Measurements from ENCODE around the gene CUL5.

The CUL5 gene

DNA sequence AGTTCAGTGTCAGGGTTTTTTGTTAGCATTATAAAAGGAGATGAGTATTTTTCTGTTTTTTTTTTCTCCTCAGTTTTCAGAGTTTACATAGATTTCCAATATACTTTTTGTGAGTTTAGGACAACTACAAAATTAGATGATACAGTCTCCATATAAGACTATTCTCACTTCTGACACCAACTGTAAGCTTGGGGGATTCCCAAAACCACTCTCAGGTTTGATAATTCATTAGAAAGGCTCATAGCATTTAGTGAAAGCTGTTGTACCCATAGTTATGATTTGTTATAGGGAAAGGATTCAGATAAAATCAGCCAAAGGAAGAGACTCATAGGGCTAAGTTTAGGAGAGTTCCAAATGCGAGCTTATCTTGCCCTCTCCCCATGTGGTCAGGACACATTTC is 24.1 kb downstream of the CUL5 start:
- H2BK120ac ChIP-seq (ENCODE audit: insufficient read depth, low read length, poor library complexity), result no peak overlapping the region
- no CpG with 5 or more reads among the region's 1 CpG for WGBS (ENCODE audit: extremely low coverage, insufficient coverage, insufficient read length)
- no peak overlapping the region for H4K91ac ChIP-seq (ENCODE audit: low read depth, low read length)
- H3K4me3 ChIP-seq (ENCODE audit: low read depth, low read length), result no peak overlapping the region
- peaks cover 2% of the 10 kb centered on the region for H3K79me1 ChIP-seq (ENCODE audit: low read length)
- no peak overlapping the region for H3K4ac ChIP-seq (ENCODE audit: low read depth, low read length)
- no peaks in the 10 kb centered on the region for H3K9me3 ChIP-seq (ENCODE audit: insufficient read depth, low read depth, low read length)
- H3K4me2 ChIP-seq (ENCODE audit: low read length), result no peak overlapping the region
- H3K36me3 ChIP-seq (ENCODE audit: control insufficient read depth in 1 of 2, insufficient read depth in 2 of 2, low read length in 2 of 2), result peaks cover 3 to 8% of the 10 kb centered on the region in 2 experiments
- peaks cover 2% of the 10 kb centered on the region for H3K79me2 ChIP-seq (ENCODE audit: control insufficient read depth, insufficient read depth, low read length, poor library complexity)
- no peak for DNase-seq
- no peak overlapping the region for H3K14ac ChIP-seq (ENCODE audit: low read length)
- no peak overlapping the region for H3K18ac ChIP-seq (ENCODE audit: low read length)
- H2BK5ac ChIP-seq (ENCODE audit: low read depth, low read length, poor library complexity), result no peak overlapping the region
- no peak overlapping the region for H4K8ac ChIP-seq (ENCODE audit: low read depth, low read length)
- no peak overlapping the region for H3K9ac ChIP-seq (ENCODE audit: low read length)
- no peak overlapping the region for H2AFZ ChIP-seq (ENCODE audit: insufficient read depth, low read length, poor library complexity)
- H3K27ac ChIP-seq (ENCODE audit: low read depth, low read length), result no peak overlapping the region
- H2AK5ac ChIP-seq (ENCODE audit: low read length), result no peak overlapping the region
- peaks cover 6 to 17% of the 10 kb centered on the region in 2 experiments for H3K4me1 ChIP-seq (ENCODE audit: control insufficient read depth in 1 of 2, insufficient read depth in 2 of 2, low read length in 2 of 2)
- no peak overlapping the region for H3K23ac ChIP-seq (ENCODE audit: low read length)
- no peak overlapping the region for H4K12ac ChIP-seq (ENCODE audit: low read depth, low read length)
- H2BK12ac ChIP-seq (ENCODE audit: low read length), result no peak overlapping the region
- H3K27me3 ChIP-seq (ENCODE audit: insufficient read depth, low read length), result no peaks in the 10 kb centered on the region

DNA sequence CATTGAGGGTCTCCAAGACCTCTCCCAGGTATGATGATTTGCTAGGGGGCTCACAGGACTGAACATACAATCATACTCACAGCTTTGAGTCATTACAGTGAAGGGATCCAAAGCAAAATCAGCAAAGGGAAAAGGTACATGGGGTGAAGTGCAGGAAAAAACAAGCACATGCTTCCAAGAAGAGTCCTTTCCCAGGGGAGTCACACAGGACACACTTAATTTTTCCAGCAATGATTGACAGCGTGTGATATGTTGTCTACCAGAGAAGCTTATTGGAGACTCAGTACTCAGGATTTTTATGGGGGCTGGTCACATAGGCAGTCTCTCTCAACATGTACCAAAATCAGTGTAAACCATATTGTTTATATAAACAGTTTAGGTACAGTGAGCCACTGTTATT is 25.3 kb downstream of the CUL5 start:
- no peaks in the 10 kb centered on the region for H3K27me3 ChIP-seq (ENCODE audit: insufficient read depth, low read length)
- no peak overlapping the region for H4K8ac ChIP-seq (ENCODE audit: low read depth, low read length)
- no peak for DNase-seq
- H3K4me3 ChIP-seq (ENCODE audit: low read depth, low read length), result no peak overlapping the region
- no peak overlapping the region for H2AK5ac ChIP-seq (ENCODE audit: low read length)
- H3K9ac ChIP-seq (ENCODE audit: low read length), result no peak overlapping the region
- H3K4me2 ChIP-seq (ENCODE audit: low read length), result no peak overlapping the region
- H3K4me1 ChIP-seq (ENCODE audit: control insufficient read depth in 1 of 2, insufficient read depth in 2 of 2, low read length in 2 of 2), result peaks cover 6 to 17% of the 10 kb centered on the region in 2 experiments
- H2BK12ac ChIP-seq (ENCODE audit: low read length), result no peak overlapping the region
- no peak overlapping the region for H3K23ac ChIP-seq (ENCODE audit: low read length)
- H3K79me2 ChIP-seq (ENCODE audit: control insufficient read depth, insufficient read depth, low read length, poor library complexity), result no peaks in the 10 kb centered on the region
- no peak overlapping the region for H4K91ac ChIP-seq (ENCODE audit: low read depth, low read length)
- H2AFZ ChIP-seq (ENCODE audit: insufficient read depth, low read length, poor library complexity), result no peak overlapping the region
- peaks cover 3 to 9% of the 10 kb centered on the region in 2 experiments for H3K36me3 ChIP-seq (ENCODE audit: control insufficient read depth in 1 of 2, insufficient read depth in 2 of 2, low read length in 2 of 2)
- H3K27ac ChIP-seq (ENCODE audit: low read depth, low read length), result no peak overlapping the region
- no peak overlapping the region for H3K18ac ChIP-seq (ENCODE audit: low read length)
- no peak overlapping the region for H3K14ac ChIP-seq (ENCODE audit: low read length)
- H3K79me1 ChIP-seq (ENCODE audit: low read length), result peaks cover 2% of the 10 kb centered on the region
- H3K9me3 ChIP-seq (ENCODE audit: insufficient read depth, low read depth, low read length), result no peaks in the 10 kb centered on the region
- H3K4ac ChIP-seq (ENCODE audit: low read depth, low read length), result no peak overlapping the region
- WGBS (ENCODE audit: extremely low coverage, insufficient coverage, insufficient read length), result no CpG with 5 or more reads among the region's 1 CpG
- no peak overlapping the region for H4K12ac ChIP-seq (ENCODE audit: low read depth, low read length)
- no peak overlapping the region for H2BK5ac ChIP-seq (ENCODE audit: low read depth, low read length, poor library complexity)
- no peak overlapping the region for H2BK120ac ChIP-seq (ENCODE audit: insufficient read depth, low read length, poor library complexity)

DNA sequence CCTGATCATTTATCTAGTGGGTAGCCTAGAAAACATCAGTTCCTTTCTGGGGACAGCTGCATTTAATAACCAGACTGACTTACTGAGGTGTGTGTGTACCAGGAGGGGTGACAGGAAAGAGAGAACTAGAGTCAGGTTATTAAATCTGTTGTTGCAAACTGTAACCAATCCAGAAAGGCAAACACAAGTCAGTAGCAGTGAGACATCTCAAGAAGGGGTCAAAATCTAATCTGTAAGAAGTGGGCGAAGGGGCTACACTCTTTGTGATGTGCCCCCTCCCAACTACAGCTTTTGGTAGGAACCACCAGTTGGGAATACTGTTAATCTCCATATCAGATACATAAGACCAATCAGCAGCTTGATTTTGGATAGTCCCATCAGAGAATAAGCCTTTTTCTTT is 26.3 kb downstream of the CUL5 start:
- WGBS (ENCODE audit: extremely low coverage, insufficient coverage, insufficient read length), result no CpG with 5 or more reads among the region's 1 CpG
- no peak overlapping the region for H4K8ac ChIP-seq (ENCODE audit: low read depth, low read length)
- H2BK120ac ChIP-seq (ENCODE audit: insufficient read depth, low read length, poor library complexity), result no peak overlapping the region
- DNase-seq, result no peak
- no peak overlapping the region for H3K4me3 ChIP-seq (ENCODE audit: low read depth, low read length)
- peaks cover 3 to 9% of the 10 kb centered on the region in 2 experiments for H3K36me3 ChIP-seq (ENCODE audit: control insufficient read depth in 1 of 2, insufficient read depth in 2 of 2, low read length in 2 of 2)
- no peaks in the 10 kb centered on the region for H3K27me3 ChIP-seq (ENCODE audit: insufficient read depth, low read length)
- no peak overlapping the region for H3K14ac ChIP-seq (ENCODE audit: low read length)
- H2AFZ ChIP-seq (ENCODE audit: insufficient read depth, low read length, poor library complexity), result no peak overlapping the region
- H3K4me1 ChIP-seq (ENCODE audit: control insufficient read depth in 1 of 2, insufficient read depth in 2 of 2, low read length in 2 of 2), result peaks cover 6 to 17% of the 10 kb centered on the region in 2 experiments
- no peak overlapping the region for H2AK5ac ChIP-seq (ENCODE audit: low read length)
- H3K18ac ChIP-seq (ENCODE audit: low read length), result no peak overlapping the region
- H2BK5ac ChIP-seq (ENCODE audit: low read depth, low read length, poor library complexity), result no peak overlapping the region
- no peak overlapping the region for H2BK12ac ChIP-seq (ENCODE audit: low read length)
- H3K79me2 ChIP-seq (ENCODE audit: control insufficient read depth, insufficient read depth, low read length, poor library complexity), result no peaks in the 10 kb centered on the region
- no peak overlapping the region for H3K4me2 ChIP-seq (ENCODE audit: low read length)
- no peak overlapping the region for H4K91ac ChIP-seq (ENCODE audit: low read depth, low read length)
- no peaks in the 10 kb centered on the region for H3K9me3 ChIP-seq (ENCODE audit: insufficient read depth, low read depth, low read length)
- no peak overlapping the region for H4K12ac ChIP-seq (ENCODE audit: low read depth, low read length)
- no peak overlapping the region for H3K9ac ChIP-seq (ENCODE audit: low read length)
- H3K4ac ChIP-seq (ENCODE audit: low read depth, low read length), result no peak overlapping the region
- H3K23ac ChIP-seq (ENCODE audit: low read length), result no peak overlapping the region
- no peak overlapping the region for H3K27ac ChIP-seq (ENCODE audit: low read depth, low read length)
- H3K79me1 ChIP-seq (ENCODE audit: low read length), result peaks cover 2% of the 10 kb centered on the region

DNA sequence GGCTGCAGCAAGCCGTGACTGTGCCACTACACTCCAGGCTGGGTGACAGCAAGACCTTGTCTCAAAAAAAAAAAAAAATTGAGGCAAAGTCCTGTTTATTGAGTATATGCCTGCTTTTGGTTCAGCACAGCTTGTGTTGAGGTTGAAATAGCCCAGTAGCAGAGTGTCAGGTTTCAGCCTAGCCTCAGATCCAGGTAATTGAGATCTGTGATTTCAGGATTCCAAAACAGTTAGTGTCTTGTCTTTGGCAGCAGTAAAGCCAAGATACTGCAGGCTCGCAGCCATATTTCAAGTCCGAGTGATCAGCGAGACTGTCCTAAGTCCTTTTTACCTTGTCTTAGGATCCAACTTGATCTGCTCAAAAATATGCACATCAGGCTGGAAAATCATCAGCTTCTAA is 27.0 kb downstream of the CUL5 start:
- Histone ChIP-seq H3K4me3 (ENCODE audit: low read depth, low read length) (no peak overlapping the region), H2BK120ac (ENCODE audit: insufficient read depth, low read length, poor library complexity) (no peak overlapping the region), H2AFZ (ENCODE audit: insufficient read depth, low read length, poor library complexity) (no peak overlapping the region), H3K9me3 (ENCODE audit: insufficient read depth, low read depth, low read length) (no peaks in the 10 kb centered on the region), H3K9ac (ENCODE audit: low read length) (no peak overlapping the region), H2AK5ac (ENCODE audit: low read length) (no peak overlapping the region), H4K91ac (ENCODE audit: low read depth, low read length) (no peak overlapping the region), H3K4ac (ENCODE audit: low read depth, low read length) (no peak overlapping the region), H3K27me3 (ENCODE audit: insufficient read depth, low read length) (no peaks in the 10 kb centered on the region), H3K4me1 (ENCODE audit: control insufficient read depth in 1 of 2, insufficient read depth in 2 of 2, low read length in 2 of 2) (peaks cover 6 to 17% of the 10 kb centered on the region in 2 experiments), H4K12ac (ENCODE audit: low read depth, low read length) (no peak overlapping the region), H3K14ac (ENCODE audit: low read length) (no peak overlapping the region), H3K79me1 (ENCODE audit: low read length) (peaks cover 2% of the 10 kb centered on the region), H3K79me2 (ENCODE audit: control insufficient read depth, insufficient read depth, low read length, poor library complexity) (no peaks in the 10 kb centered on the region), H3K27ac (ENCODE audit: low read depth, low read length) (peak overlapping the region; percentile 40), H3K23ac (ENCODE audit: low read length) (no peak overlapping the region), H2BK5ac (ENCODE audit: low read depth, low read length, poor library complexity) (no peak overlapping the region), H3K18ac (ENCODE audit: low read length) (no peak overlapping the region), H3K36me3 (ENCODE audit: control insufficient read depth in 1 of 2, insufficient read depth in 2 of 2, low read length in 2 of 2) (peaks cover 7 to 13% of the 10 kb centered on the region in 2 experiments), H4K8ac (ENCODE audit: low read depth, low read length) (no peak overlapping the region), H3K4me2 (ENCODE audit: low read length) (no peak overlapping the region), H2BK12ac (ENCODE audit: low read length) (no peak overlapping the region)
- DNase-seq, result peak; percentile 8 to 69
- WGBS (ENCODE audit: extremely low coverage, insufficient coverage, insufficient read length), result no CpG with 5 or more reads among the region's 4 CpGs

Measured in trophoblast cell (in vitro differentiated cells and primary cell).